22Rv1 (cell line): ENCODE results near the gene AXIN1.

ENCODE experiments used
- H3K27ac ChIP-seq: fragments of 450-650 bp; 2 replicates; pipeline ENCODE4 v1.5.1; 2017
- CTCF ChIP-seq: fragments of 450-650 bp; IDR thresholded peaks from 2 replicates; pipeline ENCODE4 v1.5.1; 2017; ENCODE audit warnings: mild to moderate bottlenecking
- ZFX ChIP-seq: fragments of 450-650 bp; IDR thresholded peaks from 2 replicates; pipeline ENCODE4 v1.6.1; 2017; ENCODE audit warnings: antibody characterized with exemption, borderline replicate concordance

AXIN1 gene

GRCh38 chr16:352547-353403 lies at the start of gene AXIN1:
Gene AXIN1 (minus strand): TSS chr16:352723. CDS start chr16:347025, 5,698 bp downstream.
- peak; percentile 82 for TF ChIP-seq CTCF
- no peak for TF ChIP-seq ZFX
- peak within 1 kb of the TSS; percentile 55 for H3K27ac ChIP-seq

GRCh38 chr16:401468-402348 lies 49.2 kb upstream of the AXIN1 start, which contains the start of gene DECR2:
Gene DECR2 (plus strand): TSS chr16:401885. CDS start chr16:401964, 79 bp downstream.
- H3K27ac ChIP-seq: peak within 1 kb of the TSS; percentile 96
- TF ChIP-seq CTCF (peak; percentile 74), ZFX (no peak)

GRCh38 chr16:400061-400591 lies 47.6 kb upstream of the AXIN1 start:
- no peak for TF ChIP-seq ZFX
- H3K27ac ChIP-seq: peak overlapping the region; percentile 96

- peak overlapping the region; percentile 96; the same call in 1 of the 2 replicates for H3K27ac ChIP-seq
- TF ChIP-seq CTCF (no peak), ZFX (no peak)
Measured at GRCh38 chr16:399340-400019, 47.0 kb upstream of the AXIN1 start.

- peak overlapping the region; percentile 96 for H3K27ac ChIP-seq
- TF ChIP-seq CTCF: no peak
- no peak for TF ChIP-seq ZFX
Measured at GRCh38 chr16:398561-399339, 46.2 kb upstream of the AXIN1 start.

- peak overlapping the region; percentile 58 for H3K27ac ChIP-seq
- no peak for TF ChIP-seq ZFX
- TF ChIP-seq CTCF: 0 out of 2 replicates have a peak, but pooled peaks have one; percentile 10
Measured at GRCh38 chr16:397736-398332, 45.3 kb upstream of the AXIN1 start.
